Panc1 (cell line): ENCODE results near the gene ISOC2. TPM values are rescaled to one million over a fixed set of nuclear protein-coding genes. Genes with fewer than 3 reads are reported as not detected.

Experiments used
- ATAC-seq: fragments of 200-7000 bp; cut with Tn5 transposase; 2 replicates; pipeline ENCODE4 v1.9.1; 2020; ENCODE audit warnings: mild to moderate bottlenecking, moderate library complexity
- BruUV-seq: library from RNA; stranded (reverse); fragments of 400-500 nt; replicated peaks from 2 replicates; lab custom pipeline; 2021; lab: Mats Ljungman, UMichigan
- CTCF ChIA-PET: fragments of 300-600 bp; sonication (Branson Sonifier 250); formaldehyde crosslinking; loops from one replicate; lab custom pipeline; 2022; ENCODE audit warnings: antibody characterized with exemption; lab: Charles Lee
- POLR2A ChIA-PET: fragments of 300-600 bp; sonication (Branson Sonifier 250); formaldehyde crosslinking; loops from one replicate; lab custom pipeline; 2022; ENCODE audit warnings: antibody characterized with exemption; lab: Charles Lee
- DNase-seq: peaks from one replicate; pipeline ENCODE4 v3.0.0-alpha.2; 2010; ENCODE audit warnings: low read depth, low spot score
- H3K27ac ChIP-seq: 2 replicates; pipeline ENCODE4 v1.5.1; 2011; ENCODE audit warnings: mild to moderate bottlenecking, low read length, inconsistent platforms
- H3K27me3 ChIP-seq: fragments of 200-500 bp; sonication (Bioruptor generic); 2 replicates; pipeline ENCODE4 v1.6.0; 2014; ENCODE audit warnings: low read length, inconsistent platforms; ENCODE audit not compliant: control insufficient read depth, insufficient read depth
- H3K36me3 ChIP-seq: fragments of 200-500 bp; sonication (Bioruptor generic); 2 replicates; pipeline ENCODE4 v1.5.1; 2014; ENCODE audit warnings: inconsistent platforms, mild to moderate bottlenecking, low read length, moderate library complexity; ENCODE audit not compliant: control insufficient read depth, insufficient read depth
- H3K4me1 ChIP-seq: 2 replicates; pipeline ENCODE4 v1.5.1; 2011; ENCODE audit warnings: inconsistent platforms, mild to moderate bottlenecking, low read length, moderate library complexity; ENCODE audit not compliant: control insufficient read depth, insufficient read depth
- H3K4me3 ChIP-seq, 2 experiments: 2 replicates each; pipeline ENCODE4 v1.5.1; 2011 to 2012; ENCODE audit warnings: low read depth in 2 of 2, low read length in 2 of 2, mild to moderate bottlenecking in 2 of 2, inconsistent platforms in 1 of 2, moderate library complexity in 1 of 2
- H3K9me3 ChIP-seq: fragments of 200-500 bp; sonication (Bioruptor generic); 2 replicates; pipeline ENCODE4 v1.5.1; 2014; ENCODE audit warnings: low read depth, mild to moderate bottlenecking, inconsistent platforms, low read length, moderate library complexity; ENCODE audit not compliant: control insufficient read depth, insufficient read depth
- POLR2AphosphoS5 ChIP-seq: IDR thresholded peaks from 2 replicates; pipeline ENCODE4 v1.6.1; 2012; ENCODE audit warnings: mild to moderate bottlenecking, low read depth, low read length, moderate library complexity
- SIN3A ChIP-seq: IDR thresholded peaks from 2 replicates; pipeline ENCODE4 v1.6.1; 2012; ENCODE audit warnings: low read depth, mild to moderate bottlenecking, low read length, moderate library complexity, borderline replicate concordance; ENCODE audit not compliant: insufficient read depth
- TCF7L2 ChIP-seq: IDR thresholded peaks from 2 replicates; pipeline ENCODE4 v1.6.1; 2011; ENCODE audit warnings: mild to moderate bottlenecking, low read depth, low read length, inconsistent platforms
- in situ Hi-C: cut with HindIII; loops from 2 replicates; pipeline ENCODE4 v1.10.0; 2016; ENCODE audit warnings: low sequenced_read_pairs, low pct_unique_long_range_greater_than_20kb
- intact Hi-C: fragments of 100-400 bp; cut with micrococcal nuclease; formaldehyde crosslinking; loops from one replicate; pipeline ENCODE4 v1.10.0; 2022; ENCODE audit not compliant: unreplicated experiment
- total RNA-seq: library from RNA; stranded (reverse); gene quantifications from one replicate; pipeline ENCODE4 v1.2.1, GENCODE V29; 2021; ENCODE audit not compliant: unreplicated experiment
- TF ChIP-seq, protein P1 (sequence below), 2 experiments: IDR thresholded peaks; 2 replicates each; pipeline ENCODE4 v1.6.1; 2011 to 2012; ENCODE audit warnings: low read depth in 2 of 2, control low read depth in 1 of 2, low read length in 1 of 2, mild to moderate bottlenecking in 1 of 2, moderate library complexity in 1 of 2; ENCODE audit not compliant: insufficient read depth in 1 of 2
- TF ChIP-seq, protein P2 (sequence below): fragments of 450-650 bp; IDR thresholded peaks from 2 replicates; pipeline ENCODE4 v1.5.1; 2017; ENCODE audit warnings: mild to moderate bottlenecking

Gene ISOC2
- total RNA-seq, 1 experiment from 2014 or later = 150 TPM

DNA sequence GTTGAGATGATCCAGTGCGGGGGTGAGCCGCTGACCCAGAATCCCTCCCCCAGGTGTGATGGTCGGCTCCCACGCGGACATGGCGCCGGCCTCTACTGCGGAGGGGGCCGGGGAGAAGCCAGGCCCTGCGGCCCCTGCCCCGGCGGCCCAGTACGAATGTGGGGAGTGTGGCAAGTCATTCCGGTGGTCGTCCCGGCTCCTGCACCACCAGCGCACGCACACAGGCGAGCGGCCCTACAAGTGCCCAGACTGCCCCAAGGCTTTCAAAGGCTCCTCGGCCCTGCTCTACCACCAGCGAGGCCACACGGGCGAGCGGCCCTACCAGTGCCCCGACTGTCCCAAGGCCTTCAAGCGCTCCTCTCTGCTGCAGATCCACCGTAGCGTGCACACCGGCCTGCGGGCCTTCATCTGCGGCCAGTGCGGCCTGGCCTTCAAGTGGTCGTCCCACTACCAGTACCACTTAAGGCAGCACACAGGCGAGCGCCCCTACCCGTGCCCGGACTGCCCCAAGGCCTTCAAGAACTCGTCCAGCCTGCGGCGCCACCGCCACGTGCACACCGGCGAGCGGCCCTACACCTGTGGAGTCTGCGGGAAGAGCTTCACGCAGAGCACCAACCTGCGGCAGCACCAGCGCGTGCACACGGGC is 19.8 kb upstream of the ISOC2 start:
- no peak overlapping the region for H3K4me3 ChIP-seq
- BruUV-seq = no TSS peak
- H3K36me3 ChIP-seq = peaks cover 3% of the 10 kb centered on the region; the same call in 1 of the 2 replicates
- H3K4me1 ChIP-seq = peaks cover 35% of the 10 kb centered on the region
- H3K27ac ChIP-seq = no peak overlapping the region
- DNase-seq (no peak), ATAC-seq (no peak)
- no peaks in the 10 kb centered on the region for H3K27me3 ChIP-seq
- H3K9me3 ChIP-seq = no peaks in the 10 kb centered on the region
- TF ChIP-seq POLR2AphosphoS5 = no peak
- no peak for TF ChIP-seq SIN3A
- TF ChIP-seq, protein P1, sequence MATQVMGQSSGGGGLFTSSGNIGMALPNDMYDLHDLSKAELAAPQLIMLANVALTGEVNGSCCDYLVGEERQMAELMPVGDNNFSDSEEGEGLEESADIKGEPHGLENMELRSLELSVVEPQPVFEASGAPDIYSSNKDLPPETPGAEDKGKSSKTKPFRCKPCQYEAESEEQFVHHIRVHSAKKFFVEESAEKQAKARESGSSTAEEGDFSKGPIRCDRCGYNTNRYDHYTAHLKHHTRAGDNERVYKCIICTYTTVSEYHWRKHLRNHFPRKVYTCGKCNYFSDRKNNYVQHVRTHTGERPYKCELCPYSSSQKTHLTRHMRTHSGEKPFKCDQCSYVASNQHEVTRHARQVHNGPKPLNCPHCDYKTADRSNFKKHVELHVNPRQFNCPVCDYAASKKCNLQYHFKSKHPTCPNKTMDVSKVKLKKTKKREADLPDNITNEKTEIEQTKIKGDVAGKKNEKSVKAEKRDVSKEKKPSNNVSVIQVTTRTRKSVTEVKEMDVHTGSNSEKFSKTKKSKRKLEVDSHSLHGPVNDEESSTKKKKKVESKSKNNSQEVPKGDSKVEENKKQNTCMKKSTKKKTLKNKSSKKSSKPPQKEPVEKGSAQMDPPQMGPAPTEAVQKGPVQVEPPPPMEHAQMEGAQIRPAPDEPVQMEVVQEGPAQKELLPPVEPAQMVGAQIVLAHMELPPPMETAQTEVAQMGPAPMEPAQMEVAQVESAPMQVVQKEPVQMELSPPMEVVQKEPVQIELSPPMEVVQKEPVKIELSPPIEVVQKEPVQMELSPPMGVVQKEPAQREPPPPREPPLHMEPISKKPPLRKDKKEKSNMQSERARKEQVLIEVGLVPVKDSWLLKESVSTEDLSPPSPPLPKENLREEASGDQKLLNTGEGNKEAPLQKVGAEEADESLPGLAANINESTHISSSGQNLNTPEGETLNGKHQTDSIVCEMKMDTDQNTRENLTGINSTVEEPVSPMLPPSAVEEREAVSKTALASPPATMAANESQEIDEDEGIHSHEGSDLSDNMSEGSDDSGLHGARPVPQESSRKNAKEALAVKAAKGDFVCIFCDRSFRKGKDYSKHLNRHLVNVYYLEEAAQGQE (IDR thresholded peaks at IDR 0.05; ENCODE audit: insufficient read depth in 1 of 2, low read depth in 2 of 2, low read length in 1 of 2) = no peak
- ChIA-PET CTCF (no interaction called here), POLR2A (no interaction called here)
- in situ Hi-C loops (no loop called here), intact Hi-C loops (no loop called here)

DNA sequence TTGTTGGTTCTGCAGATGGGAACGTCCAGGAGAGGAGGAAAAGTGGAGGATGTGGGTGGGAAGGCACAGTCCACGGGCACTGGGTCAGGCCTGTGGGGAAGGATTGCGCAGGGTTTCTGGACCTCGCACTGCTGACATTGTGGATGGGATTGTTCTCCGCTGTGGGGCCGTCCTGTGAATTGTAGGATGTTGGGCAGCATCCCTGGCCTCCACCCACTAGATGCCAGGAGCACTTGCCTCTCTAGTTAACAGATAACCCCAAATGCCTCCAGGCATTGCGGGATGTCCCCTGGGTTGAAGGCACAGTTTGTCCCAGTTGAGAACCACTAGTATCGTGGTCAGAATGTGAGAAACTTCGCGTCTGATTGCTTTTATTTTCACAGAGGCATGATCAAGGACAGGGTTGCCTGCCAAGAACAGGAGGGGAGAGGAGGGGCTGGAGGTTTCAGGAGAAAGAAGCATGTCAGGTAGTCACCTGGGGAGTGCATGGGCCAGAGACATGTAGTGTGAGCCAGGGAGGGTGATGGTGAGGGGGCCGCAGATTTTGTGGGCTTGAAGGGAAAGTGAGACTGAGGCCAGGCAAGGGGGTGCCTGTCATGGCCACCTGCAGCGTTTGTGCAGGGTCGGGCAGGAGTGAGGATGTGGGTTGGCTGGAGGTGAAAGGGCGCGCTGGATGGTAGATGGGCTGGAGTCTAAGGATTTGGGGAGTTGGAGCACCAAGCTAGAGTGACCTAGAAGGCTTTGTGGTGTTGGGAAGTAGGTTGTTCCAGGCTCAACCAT is 18.2 kb upstream of the ISOC2 start:
- ATAC-seq (no peak), DNase-seq (no peak)
- Histone ChIP-seq H3K36me3 (no peaks in the 10 kb centered on the region), H3K27ac (no peak overlapping the region), H3K9me3 (no peaks in the 10 kb centered on the region), H3K27me3 (no peaks in the 10 kb centered on the region), H3K4me1 (peaks cover 39% of the 10 kb centered on the region), H3K4me3 (no peak overlapping the region)
- POLR2A ChIA-PET = no interaction called here
- in situ Hi-C loops = no loop called here
- BruUV-seq = no TSS peak
- no peak for TF ChIP-seq POLR2AphosphoS5
- no peak for TF ChIP-seq SIN3A
- TF ChIP-seq, protein P2, sequence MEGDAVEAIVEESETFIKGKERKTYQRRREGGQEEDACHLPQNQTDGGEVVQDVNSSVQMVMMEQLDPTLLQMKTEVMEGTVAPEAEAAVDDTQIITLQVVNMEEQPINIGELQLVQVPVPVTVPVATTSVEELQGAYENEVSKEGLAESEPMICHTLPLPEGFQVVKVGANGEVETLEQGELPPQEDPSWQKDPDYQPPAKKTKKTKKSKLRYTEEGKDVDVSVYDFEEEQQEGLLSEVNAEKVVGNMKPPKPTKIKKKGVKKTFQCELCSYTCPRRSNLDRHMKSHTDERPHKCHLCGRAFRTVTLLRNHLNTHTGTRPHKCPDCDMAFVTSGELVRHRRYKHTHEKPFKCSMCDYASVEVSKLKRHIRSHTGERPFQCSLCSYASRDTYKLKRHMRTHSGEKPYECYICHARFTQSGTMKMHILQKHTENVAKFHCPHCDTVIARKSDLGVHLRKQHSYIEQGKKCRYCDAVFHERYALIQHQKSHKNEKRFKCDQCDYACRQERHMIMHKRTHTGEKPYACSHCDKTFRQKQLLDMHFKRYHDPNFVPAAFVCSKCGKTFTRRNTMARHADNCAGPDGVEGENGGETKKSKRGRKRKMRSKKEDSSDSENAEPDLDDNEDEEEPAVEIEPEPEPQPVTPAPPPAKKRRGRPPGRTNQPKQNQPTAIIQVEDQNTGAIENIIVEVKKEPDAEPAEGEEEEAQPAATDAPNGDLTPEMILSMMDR = no peak
- no peak for TF ChIP-seq TCF7L2
- TF ChIP-seq, protein P1 (IDR thresholded peaks at IDR 0.05; ENCODE audit: insufficient read depth in 1 of 2, low read depth in 2 of 2, low read length in 1 of 2) = no peak
- CTCF ChIA-PET = interaction anchor here (0.5 to 1.1 kb wide), 2 partner anchors 16 to 57 kb away, joined by 3 to 4 read pairs; partner anchors contain the start of gene SBK2
- intact Hi-C loops = no loop called here
